Stromal cell of bone marrow (primary cell): Measurements from ENCODE around the gene CLEC16A.

Experiments
- DNase-seq: peaks from one replicate; pipeline ENCODE4 v3.0.0-alpha.2; 2012; ENCODE audit warnings: low read depth

CLEC16A gene

DNA sequence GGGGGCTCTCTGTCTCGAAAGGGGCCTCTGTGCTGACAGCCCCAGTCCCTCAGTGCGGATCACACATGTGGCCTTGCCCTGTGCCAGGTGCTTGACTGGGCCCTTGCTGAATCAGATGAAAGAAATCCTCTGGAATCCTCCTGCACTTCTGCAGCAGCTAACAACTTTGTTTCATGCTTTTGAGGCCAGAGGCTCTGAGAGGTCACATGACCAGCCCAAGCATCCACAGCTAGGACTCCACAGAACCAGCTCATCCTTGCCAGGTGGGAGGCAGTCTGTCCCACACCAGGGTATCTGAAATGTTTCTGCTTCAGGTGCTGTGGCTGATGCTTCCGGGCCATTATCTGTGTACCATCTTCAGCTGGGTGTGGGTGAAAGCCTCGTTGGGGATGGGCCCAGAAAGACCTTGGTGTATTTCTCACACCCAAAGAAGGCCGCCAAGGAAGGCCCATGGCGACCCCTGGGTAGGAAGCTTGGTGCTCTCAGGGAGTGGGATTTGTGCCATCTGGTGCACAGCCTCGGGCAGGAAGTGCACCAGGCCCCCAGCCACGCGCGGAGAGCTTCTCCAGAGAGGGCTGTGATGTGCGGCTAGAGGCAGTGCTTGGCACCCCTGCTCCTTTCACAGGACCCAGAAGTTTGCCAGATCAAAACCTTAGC, 143.8 kb downstream of the CLEC16A start:
- DNase-seq: no peak

GRCh38 chr16:11088831-11089230, 144.5 kb downstream of the CLEC16A start:
- no peak for DNase-seq

DNA sequence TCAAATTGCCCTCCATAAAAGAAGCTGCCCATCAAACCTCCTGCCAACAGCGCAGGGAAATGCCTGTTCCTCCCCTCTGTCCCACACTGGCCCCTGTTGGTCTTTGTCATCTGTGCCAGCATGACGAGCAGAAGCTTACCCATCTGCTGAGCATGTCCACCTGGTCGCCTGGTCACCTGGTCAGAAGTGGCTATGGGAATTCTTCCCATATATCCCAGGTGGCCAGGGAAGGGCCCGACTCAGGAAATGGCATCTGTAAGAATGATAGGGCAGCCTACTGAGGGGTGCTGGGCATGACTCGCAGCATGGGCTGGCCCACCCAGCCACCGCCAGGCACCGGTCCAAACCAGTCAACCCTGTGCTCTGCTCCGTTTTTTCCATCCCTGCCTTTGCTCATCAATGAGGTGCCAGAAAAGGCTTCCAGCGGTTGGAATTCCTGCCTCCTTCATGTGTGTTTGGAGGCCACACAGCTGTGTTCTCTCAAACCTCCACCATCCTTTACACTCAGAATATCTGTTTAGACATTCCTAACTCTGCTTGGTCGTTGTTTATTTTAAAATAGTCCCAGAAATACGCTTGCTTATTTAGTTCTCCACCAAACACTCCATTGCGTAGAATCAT, 145.2 kb downstream of the CLEC16A start:
- no peak for DNase-seq

DNA sequence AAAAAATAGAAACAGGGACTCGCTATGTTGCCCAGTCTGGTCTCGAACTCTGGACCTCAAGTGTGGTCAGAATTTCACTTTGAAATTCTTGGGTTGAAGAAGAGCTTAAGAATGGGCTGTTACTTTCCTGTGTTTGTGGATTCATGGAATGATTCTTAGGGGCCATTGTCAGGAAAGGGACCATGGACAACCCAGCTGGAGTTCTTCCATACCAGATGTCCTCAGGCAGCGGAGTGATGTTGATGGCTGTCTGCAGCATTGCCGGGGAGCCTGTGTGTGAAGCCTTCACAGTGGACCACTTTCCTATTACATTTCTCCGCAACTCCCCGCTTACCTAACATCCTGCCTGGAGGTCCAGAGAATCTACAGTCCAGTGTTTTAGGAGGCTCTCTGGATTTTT, 145.9 kb downstream of the CLEC16A start:
- DNase-seq: no peak

DNA sequence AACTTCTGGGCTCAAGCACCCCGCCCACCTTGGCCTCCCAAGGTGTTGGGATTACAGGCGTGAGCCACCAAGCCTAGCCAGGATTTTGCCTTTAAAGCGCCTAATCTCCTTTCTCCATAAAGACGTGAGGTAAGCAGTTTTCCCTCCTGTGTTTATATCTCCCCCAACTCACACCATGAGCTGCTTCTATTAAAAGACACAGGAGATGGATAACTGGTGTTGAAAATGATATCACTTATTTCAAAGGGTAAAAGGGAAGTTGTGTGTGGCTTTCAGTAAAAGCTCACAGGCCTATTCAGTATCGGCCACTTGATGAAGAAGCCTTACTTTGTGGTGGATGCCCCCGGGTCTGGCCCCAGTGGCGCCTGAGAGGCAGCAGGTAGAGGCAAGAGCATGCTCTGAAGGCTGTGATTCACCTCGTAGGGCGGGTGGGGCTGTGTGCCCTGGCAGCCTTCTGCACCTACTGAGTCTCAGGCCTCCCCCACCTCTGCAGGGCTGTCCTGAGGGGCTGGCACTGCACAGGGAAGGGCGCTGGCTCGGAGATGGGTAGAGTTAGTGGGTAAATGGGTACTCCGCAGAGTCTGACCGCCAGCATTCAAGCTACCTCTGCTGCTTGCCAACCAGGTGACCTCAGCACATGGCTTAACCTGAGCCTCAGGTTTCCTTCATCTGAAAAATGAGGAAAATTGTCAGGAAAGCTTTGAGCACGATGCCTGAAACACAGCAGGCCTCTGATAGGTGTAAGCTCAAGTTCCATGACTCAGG, 146.8 kb downstream of the CLEC16A start:
- no peak for DNase-seq

- no peak for DNase-seq
Measured at GRCh38 chr16:11092788-11093571, 148.6 kb downstream of the CLEC16A start.

- DNase-seq: no peak
Measured at GRCh38 chr16:11093572-11094074, 149.3 kb downstream of the CLEC16A start.

GRCh38 chr16:11094075-11094856, 149.9 kb downstream of the CLEC16A start:
- no peak for DNase-seq

DNA sequence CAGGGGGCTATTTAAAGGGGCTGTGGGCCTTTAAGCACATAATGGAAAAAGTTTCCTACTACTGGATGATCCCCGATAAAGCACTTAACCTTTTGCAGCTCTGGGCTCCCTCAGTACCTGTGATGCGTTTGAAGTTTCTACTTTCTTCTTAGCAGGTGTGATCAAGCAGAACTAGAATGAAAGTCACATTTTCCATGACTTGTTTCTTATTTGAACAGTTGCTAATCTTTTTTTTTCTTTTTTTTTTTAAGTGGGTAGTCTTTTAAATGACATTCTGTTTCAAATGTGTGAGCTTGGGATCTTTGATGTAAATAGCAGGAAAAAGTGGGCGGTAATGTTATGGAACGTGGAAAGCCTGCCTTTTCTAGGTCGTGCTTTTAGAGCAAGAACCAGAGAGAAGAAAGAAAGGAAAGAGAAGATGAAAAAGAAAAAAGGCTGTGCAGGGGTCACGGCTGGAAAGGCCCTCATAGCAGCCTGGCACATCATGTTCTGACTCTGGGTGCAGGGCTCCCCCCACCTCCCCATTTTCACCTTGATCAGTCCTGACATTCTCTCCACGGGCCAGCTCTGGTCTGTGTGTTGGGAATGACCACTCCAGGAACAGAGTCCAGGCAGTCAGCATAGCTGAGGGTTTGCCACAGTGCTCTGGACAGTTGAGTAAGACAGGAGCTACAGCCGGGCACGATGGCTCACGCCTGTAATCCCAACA, 150.6 kb downstream of the CLEC16A start:
- DNase-seq: no peak

DNA sequence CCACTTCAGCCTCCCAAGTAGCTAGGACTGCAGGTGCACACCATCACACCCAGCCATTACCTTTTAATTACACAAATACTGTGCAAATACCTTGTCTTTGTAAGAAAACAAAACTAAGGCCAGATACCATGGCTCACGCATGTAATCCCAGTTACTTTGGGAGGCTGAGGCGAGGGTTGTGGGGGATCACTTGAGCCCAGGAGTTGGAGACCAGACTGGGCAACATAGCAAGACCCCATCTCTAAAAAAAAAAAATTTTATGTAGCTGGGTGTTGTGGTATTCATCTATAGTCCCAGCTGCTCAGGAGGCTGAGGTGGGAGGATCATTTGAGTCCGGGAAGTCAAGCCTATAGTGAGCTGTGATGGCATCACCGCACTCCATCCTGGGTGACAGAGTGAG, 151.6 kb downstream of the CLEC16A start:
- no peak for DNase-seq

- no peak for DNase-seq
Measured at GRCh38 chr16:11097094-11097786, 152.9 kb downstream of the CLEC16A start.

DNA sequence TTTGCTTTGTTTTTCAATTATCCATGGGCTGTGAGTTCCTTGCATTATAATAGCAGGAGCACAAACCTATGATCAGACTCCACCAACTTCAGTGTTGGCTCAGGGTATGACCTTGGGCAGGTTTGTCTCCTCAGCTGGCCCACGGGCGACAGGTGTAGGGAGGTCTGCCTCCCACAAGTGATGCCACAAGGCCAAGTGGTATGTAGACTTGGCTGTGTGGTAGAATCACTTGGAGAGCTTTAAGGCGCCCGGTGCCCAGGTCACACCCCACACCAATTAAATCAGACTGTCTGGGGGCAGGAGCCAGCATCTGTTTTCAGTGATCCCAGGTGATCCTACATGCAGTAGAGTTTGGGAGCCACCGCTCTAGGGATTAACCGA, 153.4 kb downstream of the CLEC16A start:
- no peak for DNase-seq

DNA sequence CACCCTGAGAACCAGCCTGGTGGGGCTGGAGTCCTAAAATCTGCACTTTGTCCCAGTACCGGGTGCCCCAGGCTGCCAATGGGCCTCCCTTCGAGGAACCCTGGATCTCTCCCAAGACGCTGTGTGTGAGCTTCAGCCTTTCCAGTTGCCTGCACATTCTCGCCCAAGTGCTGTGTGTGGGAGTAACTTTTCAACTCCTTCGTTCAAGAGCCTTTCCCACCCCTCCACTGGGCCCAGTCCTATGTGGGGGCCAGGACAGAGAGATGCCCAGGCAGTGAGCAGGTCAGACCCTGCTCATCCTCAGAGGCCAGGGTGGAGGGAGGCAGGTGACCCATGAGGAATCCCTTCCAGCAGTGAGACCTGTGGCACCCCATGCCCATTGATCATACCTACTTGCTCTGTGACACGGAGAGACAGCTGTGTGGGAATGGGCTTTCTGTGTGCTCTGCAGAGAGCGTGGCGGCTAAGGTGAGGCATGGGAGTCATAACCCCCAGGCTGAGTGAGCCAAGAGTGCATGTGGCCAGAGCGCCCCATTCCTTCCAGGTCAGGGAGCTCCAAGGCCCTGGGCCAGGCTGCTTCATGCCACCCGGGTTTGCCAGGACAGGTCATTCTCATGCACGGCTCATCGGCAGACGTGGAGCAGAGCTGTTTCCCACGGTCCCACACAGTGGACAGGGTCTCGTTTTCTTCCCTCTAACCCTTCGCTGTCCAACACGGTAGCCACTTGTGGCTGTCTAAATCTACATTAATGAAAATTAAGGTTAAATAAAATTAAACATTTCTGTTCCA, 154.4 kb downstream of the CLEC16A start:
- no peak for DNase-seq

DNA sequence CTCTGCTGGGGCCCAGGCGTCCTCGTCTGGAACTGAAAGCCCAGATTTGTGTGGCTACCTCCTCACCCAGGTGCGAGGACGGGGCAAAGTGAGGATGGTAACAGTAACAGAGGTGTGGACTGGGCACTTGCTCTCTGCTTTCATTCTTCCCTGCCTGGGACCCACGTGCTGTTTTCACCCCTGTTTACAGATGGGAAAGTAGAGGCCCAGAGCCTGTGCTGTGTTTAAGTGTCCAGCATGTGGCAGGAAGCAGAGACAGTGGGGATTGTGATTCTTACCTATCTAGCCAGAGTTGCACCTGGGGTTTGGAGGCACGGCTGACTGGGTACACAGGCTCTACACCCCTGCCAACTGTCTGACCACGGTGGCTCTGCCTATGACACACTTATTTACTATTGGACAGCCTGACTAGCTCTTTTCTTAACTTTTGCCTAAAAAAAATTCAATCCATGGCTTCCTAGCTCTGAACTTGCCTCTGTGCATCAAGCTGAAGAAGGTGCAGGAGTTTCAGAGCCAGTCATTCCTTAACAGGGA, 155.4 kb downstream of the CLEC16A start:
- DNase-seq: no peak

DNA sequence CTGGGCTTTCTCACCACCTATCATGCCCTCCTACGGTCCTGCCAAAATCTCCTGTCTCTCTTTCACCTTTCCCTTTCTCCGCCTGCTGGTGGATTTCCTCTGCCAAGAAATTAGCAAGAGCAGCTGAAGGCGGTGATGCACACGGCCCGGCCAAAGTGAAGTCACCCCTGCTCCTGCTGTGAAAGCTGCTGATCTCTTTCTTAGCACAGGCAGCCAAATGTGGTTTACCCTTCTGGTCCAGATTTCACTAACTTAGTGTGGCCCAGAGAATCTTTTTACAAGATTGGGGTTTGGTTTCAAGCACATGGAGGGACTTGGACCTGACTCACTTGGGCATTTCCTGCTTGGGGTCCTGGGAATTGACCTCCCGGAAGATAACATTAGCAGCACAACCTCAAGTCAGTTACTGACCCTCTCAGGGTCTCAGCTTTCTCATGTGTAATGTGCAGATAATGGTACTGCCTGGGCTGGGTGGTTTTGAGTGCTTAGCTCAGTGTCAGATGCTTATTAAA, 155.9 kb downstream of the CLEC16A start:
- peak; percentile 85 for DNase-seq

GRCh38 chr16:11101283-11101682, 156.9 kb downstream of the CLEC16A start:
- no peak for DNase-seq

GRCh38 chr16:11101695-11102522, 157.5 kb downstream of the CLEC16A start:
- DNase-seq: no peak

DNA sequence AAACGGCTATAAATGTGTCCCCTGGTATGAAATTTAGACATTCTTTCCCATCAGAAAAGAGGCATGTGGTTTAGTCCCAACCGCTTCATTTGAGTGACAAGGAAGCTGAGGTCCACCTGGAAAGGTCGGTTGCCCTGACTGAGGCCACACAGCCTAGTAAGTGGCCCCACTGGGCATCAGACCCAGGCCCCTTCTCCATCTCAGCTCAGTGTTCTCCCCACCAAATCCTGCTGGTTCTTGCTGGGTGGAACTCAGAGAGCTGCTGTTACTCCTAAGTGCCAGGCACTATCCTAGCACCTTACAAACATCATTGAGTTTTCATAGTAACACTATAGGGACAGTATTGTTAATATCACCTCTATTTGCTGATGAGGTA, 158.1 kb downstream of the CLEC16A start:
- no peak for DNase-seq
